Measurements from ENCODE around the gene OR10Z1. TPM values are rescaled to one million over a fixed set of nuclear protein-coding genes. Genes with fewer than 3 reads are reported as not detected.

The OR10Z1 gene
- total and polyA plus RNA-seq, 2 of the 8 experiments (the other 6 are each of a cell fraction or from before 2014, with no cell fraction given), result not detected

GRCh38 chr1:158570480-158570879 is 34.6 kb upstream of the OR10Z1 start, which contains the start of gene OR6P1:
Gene OR6P1, minus strand, starts transcription at chr1:158570580. Its CDS starts 6,976 bp downstream, at chr1:158563604.
- Histone ChIP-seq H2BK15ac (ENCODE audit: low read length) (no peak within 1 kb of the TSS), H4K91ac (replicated peaks; ENCODE audit: insufficient read length, low read length) (no peak within 1 kb of the TSS), H2BK20ac (ENCODE audit: low read length) (no peak within 1 kb of the TSS), H3K79me2 (ENCODE audit: control insufficient read depth in 1 of 2, insufficient read depth in 2 of 2, low read length in 2 of 2) (no peaks in the 10 kb centered on the region), H4K5ac (ENCODE audit: insufficient read length, low read depth, low read length) (no peak within 1 kb of the TSS), H2BK5ac (ENCODE audit: low read depth, low read length) (no peak within 1 kb of the TSS), H3K27me3 (replicated peaks in 1 of 4; ENCODE audit: control insufficient read depth in 3 of 4, extremely low read depth in 1 of 4, insufficient read depth in 3 of 4, low read length in 3 of 4) (no peaks in the 10 kb centered on the region), H2BK120ac (replicated peaks; ENCODE audit: low read depth, low read length) (no peak within 1 kb of the TSS), H3K9me3 (ENCODE audit: insufficient read depth in 2 of 2, low read depth in 1 of 2, low read length in 1 of 2) (no peaks in the 10 kb centered on the region), H3K23ac (ENCODE audit: insufficient read length) (no peak within 1 kb of the TSS), H4K20me1 (replicated peaks in 1 of 2; ENCODE audit: control insufficient read depth in 1 of 2, insufficient read depth in 2 of 2, low read length in 2 of 2) (no peaks in the 10 kb centered on the region), H2AK5ac (ENCODE audit: low read depth, low read length) (no peak within 1 kb of the TSS), H3K27ac (ENCODE audit: low read depth, low read length) (no peak within 1 kb of the TSS), H3K36me3 (ENCODE audit: control insufficient read depth in 2 of 4, insufficient read depth in 4 of 4, low read length in 3 of 4) (no peaks in the 10 kb centered on the region), H3K4me2 (ENCODE audit: insufficient read depth in 1 of 2, low read depth in 2 of 2, low read length in 2 of 2) (no peak within 1 kb of the TSS), H4K8ac (ENCODE audit: extremely low read depth, insufficient read depth, low read length) (no peak within 1 kb of the TSS), H3K4me3 (ENCODE audit: extremely low read depth in 1 of 4, insufficient read depth in 2 of 4, low read depth in 3 of 4, low read length in 4 of 4) (no peak within 1 kb of the TSS), H3K4me1 (replicated peaks in 1 of 4; ENCODE audit: control insufficient read depth in 3 of 4, insufficient read depth in 4 of 4, low read length in 3 of 4) (no peaks in the 10 kb centered on the region), H3K14ac (ENCODE audit: insufficient read length) (no peak within 1 kb of the TSS), H2BK12ac (ENCODE audit: low read depth, low read length) (no peak within 1 kb of the TSS), H3K4ac (replicated peaks; ENCODE audit: insufficient read length, low read depth, low read length) (no peak within 1 kb of the TSS), H3K56ac (replicated peaks; ENCODE audit: insufficient read length, low read depth, low read length) (no peak within 1 kb of the TSS), H3K23me2 (ENCODE audit: low read depth, low read length) (no peaks in the 10 kb centered on the region), H2AFZ (ENCODE audit: low read length) (no peak within 1 kb of the TSS), H3K18ac (ENCODE audit: extremely low read depth, low read length) (no peak within 1 kb of the TSS), H3K9ac (replicated peaks in 1 of 4; ENCODE audit: extremely low read depth in 1 of 4, low read depth in 3 of 4, low read length in 3 of 4) (no peak within 1 kb of the TSS), H3K79me1 (ENCODE audit: low read depth, low read length) (no peaks in the 10 kb centered on the region)
- POLR2A ChIA-PET (ENCODE audit: partially characterized antibody), result no interaction called here
- FAIRE-seq (no peak), DNase-seq (ENCODE audit: low read depth in 1 of 2, low spot score in 2 of 2) (no peak)
- WGBS, 2 experiments (ENCODE audit: extremely low coverage in 1 of 2, insufficient coverage in 1 of 2, insufficient read length in 1 of 2, insufficient replicate concordance in 2 of 2, low coverage in 1 of 2, low lambda C conversion rate in 2 of 2, missing lambda C conversion rate in 1 of 2), result 93% methylated on average over 3 of the region's 3 CpGs; no CpG with 5 or more reads in 1 of the 2 experiments
- CTCF ChIA-PET (ENCODE audit: partially characterized antibody), result interaction anchor here (0.6 kb wide), 1 partner anchor 67 kb away, joined by 3 read pairs; no protein-coding TSS in a partner anchor
- TF ChIP-seq TEAD4 (IDR thresholded peaks at IDR 0.05; ENCODE audit: low read depth, low read length), result no peak
- no peak for TF ChIP-seq RFX5 (IDR thresholded peaks at IDR 0.05; ENCODE audit: borderline replicate concordance, low read depth, low read length)
- no peak for TF ChIP-seq RXRA (IDR thresholded peaks at IDR 0.05; ENCODE audit: insufficient read depth, low read depth, low read length)
- no peak for TF ChIP-seq CHD2 (IDR thresholded peaks at IDR 0.05; ENCODE audit: low read length)
